SK-N-SH treated with all-trans-retinoic acid at 6 μM for 48 hours (cell line): ENCODE results near the gene XRCC1.

Source experiments
- ATAC-seq: fragments of 200-7000 bp; cut with Tn5 transposase; 3 replicates; pipeline ENCODE4 v1.9.1; 2020; ENCODE audit warnings: mild to moderate bottlenecking, moderate library complexity
- CSDC2 ChIP-seq: fragments of 250-450 bp; sonication (Bioruptor Pico); IDR thresholded peaks from 2 replicates; pipeline ENCODE4 v1.5.0; 2020; ENCODE audit warnings: mild to moderate bottlenecking, moderate library complexity
- ESRRG ChIP-seq: fragments of 250-450 bp; sonication (Bioruptor Pico); IDR thresholded peaks from 2 replicates; pipeline ENCODE4 v1.6.1; 2021; ENCODE audit warnings: mild to moderate bottlenecking
- GLIS3 ChIP-seq: fragments of 250-450 bp; sonication (Bioruptor Pico); IDR thresholded peaks from 2 replicates; pipeline ENCODE4 v1.5.0; 2020; ENCODE audit warnings: mild to moderate bottlenecking, moderate library complexity
- ISL1 ChIP-seq: fragments of 250-450 bp; sonication (Bioruptor Pico); IDR thresholded peaks from 2 replicates; pipeline ENCODE4 v2.1.2; 2022; ENCODE audit warnings: mild to moderate bottlenecking, moderate library complexity
- PATZ1 ChIP-seq: fragments of 250-450 bp; sonication (Bioruptor Pico); IDR thresholded peaks from 2 replicates; pipeline ENCODE4 v1.8.0; 2020; ENCODE audit warnings: mild to moderate bottlenecking, moderate library complexity, borderline replicate concordance
- PPARA ChIP-seq: fragments of 250-450 bp; sonication (Bioruptor Pico); IDR thresholded peaks from 2 replicates; pipeline ENCODE4 v1.5.0; 2020; ENCODE audit warnings: mild to moderate bottlenecking, borderline replicate concordance
- RARB ChIP-seq: fragments of 250-450 bp; sonication (Bioruptor Pico); IDR thresholded peaks from 2 replicates; pipeline ENCODE4 v1.8.0; 2021; ENCODE audit warnings: mild to moderate bottlenecking, moderate library complexity
- SNAI2 ChIP-seq: fragments of 250-450 bp; sonication (Bioruptor Pico); IDR thresholded peaks from 2 replicates; pipeline ENCODE4 v1.5.0; 2020; ENCODE audit warnings: mild to moderate bottlenecking, moderate library complexity
- TCF4 ChIP-seq: fragments of 250-450 bp; sonication (Bioruptor Pico); IDR thresholded peaks from 2 replicates; pipeline ENCODE4 v1.8.0; 2021; ENCODE audit warnings: mild to moderate bottlenecking, moderate library complexity, borderline replicate concordance
- TOX ChIP-seq: fragments of 250-450 bp; sonication (Bioruptor Pico); IDR thresholded peaks from 2 replicates; pipeline ENCODE4 v1.8.0; 2021; ENCODE audit warnings: mild to moderate bottlenecking, moderate library complexity, borderline replicate concordance
- TSHZ2 ChIP-seq: fragments of 250-450 bp; sonication (Bioruptor Pico); IDR thresholded peaks from 2 replicates; pipeline ENCODE4 v1.5.0; 2020; ENCODE audit warnings: mild to moderate bottlenecking, moderate library complexity
- ZFP30 ChIP-seq: fragments of 450-650 bp; formaldehyde crosslinking; IDR thresholded peaks from 2 replicates; pipeline ENCODE4 v1.5.0; 2022; ENCODE audit warnings: mild to moderate bottlenecking, moderate library complexity
- ZNF565 ChIP-seq: fragments of 450-650 bp; formaldehyde crosslinking; conservative IDR thresholded peaks from 2 replicates; pipeline ENCODE4 v1.5.0; 2020; ENCODE audit warnings: low read depth, mild to moderate bottlenecking, moderate library complexity
- ZNF70 ChIP-seq: fragments of 450-650 bp; formaldehyde crosslinking; IDR thresholded peaks from 2 replicates; pipeline ENCODE4 v1.5.0; 2020; ENCODE audit warnings: mild to moderate bottlenecking, moderate library complexity
- ZNF8 ChIP-seq: fragments of 450-650 bp; formaldehyde crosslinking; IDR thresholded peaks from 2 replicates; pipeline ENCODE4 v1.5.0; 2020; ENCODE audit warnings: mild to moderate bottlenecking, moderate library complexity
- TF ChIP-seq, protein P1 (sequence below): fragments of 250-450 bp; sonication (Bioruptor Pico); IDR thresholded peaks from 2 replicates; pipeline ENCODE4 v1.8.0; 2021; ENCODE audit warnings: low read depth, mild to moderate bottlenecking, moderate library complexity, borderline replicate concordance
- TF ChIP-seq, protein P2 (sequence below): fragments of 250-450 bp; sonication (Bioruptor Pico); IDR thresholded peaks from 2 replicates; pipeline ENCODE4 v1.5.1; 2020; ENCODE audit warnings: low read depth, mild to moderate bottlenecking, moderate library complexity

XRCC1 gene

DNA sequence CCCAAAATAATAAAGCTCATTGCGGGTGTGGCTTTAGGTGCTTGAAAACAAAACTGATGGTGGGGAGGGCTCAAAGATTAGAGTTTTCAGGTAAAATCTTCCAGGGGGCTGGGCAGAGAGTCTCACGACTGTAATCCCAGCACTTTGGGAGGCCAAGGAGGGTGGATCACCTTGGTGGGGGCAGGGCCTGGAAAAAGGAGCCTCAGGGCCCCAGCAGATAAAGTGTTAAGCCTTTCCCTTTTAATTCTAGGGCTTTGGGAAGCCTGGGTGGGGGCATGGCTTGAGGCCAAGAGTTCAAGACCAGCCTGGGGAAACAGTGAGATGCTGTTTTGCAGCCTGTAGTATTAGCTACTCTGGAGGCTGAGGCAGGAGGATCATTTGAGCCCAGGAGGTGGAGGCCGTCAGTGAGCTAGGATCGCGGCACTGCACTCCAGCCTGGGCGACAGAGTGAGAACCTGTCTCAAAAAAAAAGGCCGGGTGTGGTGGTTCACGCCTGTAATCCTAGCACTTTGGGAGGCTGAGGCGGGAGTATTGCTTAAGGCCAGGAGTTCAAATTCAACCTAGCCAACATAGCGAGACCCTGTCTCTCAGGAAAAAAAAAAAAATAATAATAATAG is 18.9 kb upstream of the XRCC1 start:
- TF ChIP-seq GLIS3 (CRISPR knock-in tag) (no peak), TSHZ2 (no peak), PPARA (no peak)
- TF ChIP-seq, all 23 proteins: peak for 0
- no peak for ATAC-seq

GRCh38 chr19:43592800-43593350 is 17.5 kb upstream of the XRCC1 start:
- no peak for TF ChIP-seq ZNF70
- no peak for TF ChIP-seq TCF4
- no peak for TF ChIP-seq ZFP30 (CRISPR knock-in tag)
- no peak for TF ChIP-seq ZNF8 (CRISPR knock-in tag)
- TF ChIP-seq, protein P1, sequence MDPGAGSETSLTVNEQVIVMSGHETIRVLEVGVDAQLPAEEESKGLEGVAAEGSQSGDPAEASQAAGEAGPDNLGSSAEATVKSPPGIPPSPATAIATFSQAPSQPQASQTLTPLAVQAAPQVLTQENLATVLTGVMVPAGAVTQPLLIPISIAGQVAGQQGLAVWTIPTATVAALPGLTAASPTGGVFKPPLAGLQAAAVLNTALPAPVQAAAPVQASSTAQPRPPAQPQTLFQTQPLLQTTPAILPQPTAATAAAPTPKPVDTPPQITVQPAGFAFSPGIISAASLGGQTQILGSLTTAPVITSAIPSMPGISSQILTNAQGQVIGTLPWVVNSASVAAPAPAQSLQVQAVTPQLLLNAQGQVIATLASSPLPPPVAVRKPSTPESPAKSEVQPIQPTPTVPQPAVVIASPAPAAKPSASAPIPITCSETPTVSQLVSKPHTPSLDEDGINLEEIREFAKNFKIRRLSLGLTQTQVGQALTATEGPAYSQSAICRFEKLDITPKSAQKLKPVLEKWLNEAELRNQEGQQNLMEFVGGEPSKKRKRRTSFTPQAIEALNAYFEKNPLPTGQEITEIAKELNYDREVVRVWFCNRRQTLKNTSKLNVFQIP, result no peak
- TF ChIP-seq CSDC2, result no peak
- no peak for TF ChIP-seq ZNF565 (CRISPR knock-in tag)
- TF ChIP-seq, protein P2, sequence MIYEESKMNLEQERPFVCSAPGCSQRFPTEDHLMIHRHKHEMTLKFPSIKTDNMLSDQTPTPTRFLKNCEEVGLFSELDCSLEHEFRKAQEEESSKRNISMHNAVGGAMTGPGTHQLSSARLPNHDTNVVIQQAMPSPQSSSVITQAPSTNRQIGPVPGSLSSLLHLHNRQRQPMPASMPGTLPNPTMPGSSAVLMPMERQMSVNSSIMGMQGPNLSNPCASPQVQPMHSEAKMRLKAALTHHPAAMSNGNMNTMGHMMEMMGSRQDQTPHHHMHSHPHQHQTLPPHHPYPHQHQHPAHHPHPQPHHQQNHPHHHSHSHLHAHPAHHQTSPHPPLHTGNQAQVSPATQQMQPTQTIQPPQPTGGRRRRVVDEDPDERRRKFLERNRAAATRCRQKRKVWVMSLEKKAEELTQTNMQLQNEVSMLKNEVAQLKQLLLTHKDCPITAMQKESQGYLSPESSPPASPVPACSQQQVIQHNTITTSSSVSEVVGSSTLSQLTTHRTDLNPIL (CRISPR knock-in tag), result no peak
- TF ChIP-seq TOX, result no peak
- TF ChIP-seq PATZ1 (CRISPR knock-in tag), result no peak
- no peak for TF ChIP-seq PPARA
- no peak for TF ChIP-seq GLIS3 (CRISPR knock-in tag)
- TF ChIP-seq RARB, result no peak
- TF ChIP-seq ISL1, result no peak
- no peak for TF ChIP-seq ESRRG (CRISPR knock-in tag)
- ATAC-seq, result no peak

GRCh38 chr19:43591904-43592772 is 16.8 kb upstream of the XRCC1 start:
- TF ChIP-seq TSHZ2, result no peak
- no peak for TF ChIP-seq SNAI2 (CRISPR knock-in tag)
- ATAC-seq, result no peak
